ENCODE data around the gene CALML5. TPM values are rescaled to one million over a fixed set of nuclear protein-coding genes. Genes with fewer than 3 reads are reported as not detected.

CALML5 gene
- total RNA-seq, 1 experiment from 2014 or later, result not detected

GRCh38 chr10:5500910-5501309, 1.5 kb upstream of the CALML5 start:
- Histone ChIP-seq H3K9me2 (ENCODE audit: insufficient read depth) (no peaks in the 10 kb centered on the region), H4K20me1 (ENCODE audit: insufficient read depth) (no peaks in the 10 kb centered on the region), H3K9me3 (ENCODE audit: control insufficient read depth in 1 of 2, insufficient read depth in 1 of 2, low read depth in 1 of 2, low read length in 2 of 2) (no peaks in the 10 kb centered on the region), H3K79me2 (ENCODE audit: insufficient read depth, low read length) (no peaks in the 10 kb centered on the region), H3K36me3 (ENCODE audit: control insufficient read depth in 1 of 2, insufficient read depth in 2 of 2, low read length in 2 of 2) (no peaks in the 10 kb centered on the region), H3K4me1 (ENCODE audit: control insufficient read depth in 1 of 2, insufficient read depth in 2 of 2, low read length in 2 of 2) (peaks cover 0 to 3% of the 10 kb centered on the region in 2 experiments; a peak in 1 of 4 replicates), H2AFZ (ENCODE audit: low read depth, low read length, poor library complexity, severe bottlenecking) (no peak overlapping the region), H3K4me2 (ENCODE audit: low read length) (no peak overlapping the region), H3K27me3 (ENCODE audit: insufficient read depth, low read length) (peaks cover 32% of the 10 kb centered on the region; the same call in 1 of the 2 replicates), H3K9ac (ENCODE audit: low read length) (no peak overlapping the region), H3K4me3 (replicated peaks in 1 of 2; ENCODE audit: low read depth in 1 of 2, low read length in 2 of 2) (no peak overlapping the region), H3K27ac (ENCODE audit: low read depth, low read length) (no peak overlapping the region)
- ChIA-PET POLR2A (no interaction called here), CTCF (no interaction called here), RAD21 (ENCODE audit: low non-redundant PET in 1 of 2, low total read pairs in 2 of 2, uncharacterized antibody in 2 of 2, unreplicated experiment in 2 of 2) (no interaction called here)
- TF ChIP-seq CBX3 (IDR thresholded peaks at IDR 0.05; ENCODE audit: low read depth) (no peak), EZH2 (IDR thresholded peaks at IDR 0.05) (no peak), EZH2phosphoT487 (IDR thresholded peaks at IDR 0.05; ENCODE audit: borderline replicate concordance) (no peak), RAD21 (IDR thresholded peaks at IDR 0.05; ENCODE audit: low read depth) (no peak), ELF1 (IDR thresholded peaks at IDR 0.05; ENCODE audit: borderline replicate concordance, low read depth) (no peak)
- intact Hi-C loops (cut with micrococcal nuclease), result no loop called here
- ATAC-seq (no peak), DNase-seq (ENCODE audit: low read depth, low spot score) (no peak)
- no TSS peak for BruUV-seq (replicated peaks)

- intact Hi-C loops (cut with micrococcal nuclease), result no loop called here
- CTCF ChIA-PET, result no interaction called here
- TF ChIP-seq RAD21 (IDR thresholded peaks at IDR 0.05; ENCODE audit: low read depth) (no peak), FOSL1 (IDR thresholded peaks at IDR 0.05; ENCODE audit: low read depth) (no peak), ZNF274 (IDR thresholded peaks at IDR 0.05; ENCODE audit: low read depth, low read length) (no peak), EZH2phosphoT487 (IDR thresholded peaks at IDR 0.05; ENCODE audit: borderline replicate concordance) (no peak), EZH2 (IDR thresholded peaks at IDR 0.05) (no peak), YY1 (IDR thresholded peaks at IDR 0.05; ENCODE audit: extremely low read depth, insufficient replicate concordance, low read depth, low read length) (no peak), SIN3A (IDR thresholded peaks at IDR 0.05; ENCODE audit: low read depth) (no peak), SP1 (IDR thresholded peaks at IDR 0.05; ENCODE audit: low read depth) (no peak), CBX3 (IDR thresholded peaks at IDR 0.05; ENCODE audit: low read depth) (no peak), EGR1 (IDR thresholded peaks at IDR 0.05; ENCODE audit: low read depth) (no peak), SRF (IDR thresholded peaks at IDR 0.05; ENCODE audit: low read depth) (no peak), REST (IDR thresholded peaks at IDR 0.05; ENCODE audit: low read depth) (no peak)
- TF ChIP-seq, protein P1, sequence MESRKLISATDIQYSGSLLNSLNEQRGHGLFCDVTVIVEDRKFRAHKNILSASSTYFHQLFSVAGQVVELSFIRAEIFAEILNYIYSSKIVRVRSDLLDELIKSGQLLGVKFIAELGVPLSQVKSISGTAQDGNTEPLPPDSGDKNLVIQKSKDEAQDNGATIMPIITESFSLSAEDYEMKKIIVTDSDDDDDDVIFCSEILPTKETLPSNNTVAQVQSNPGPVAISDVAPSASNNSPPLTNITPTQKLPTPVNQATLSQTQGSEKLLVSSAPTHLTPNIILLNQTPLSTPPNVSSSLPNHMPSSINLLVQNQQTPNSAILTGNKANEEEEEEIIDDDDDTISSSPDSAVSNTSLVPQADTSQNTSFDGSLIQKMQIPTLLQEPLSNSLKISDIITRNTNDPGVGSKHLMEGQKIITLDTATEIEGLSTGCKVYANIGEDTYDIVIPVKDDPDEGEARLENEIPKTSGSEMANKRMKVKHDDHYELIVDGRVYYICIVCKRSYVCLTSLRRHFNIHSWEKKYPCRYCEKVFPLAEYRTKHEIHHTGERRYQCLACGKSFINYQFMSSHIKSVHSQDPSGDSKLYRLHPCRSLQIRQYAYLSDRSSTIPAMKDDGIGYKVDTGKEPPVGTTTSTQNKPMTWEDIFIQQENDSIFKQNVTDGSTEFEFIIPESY (IDR thresholded peaks at IDR 0.05; ENCODE audit: extremely low read depth, insufficient replicate concordance, low read length), result no peak
Measured at GRCh38 chr10:5500162-5500670, 846 bp upstream of the CALML5 start.

More at GRCh38 chr10:5500162-5500670, 846 bp upstream of the CALML5 start:
- ChIA-PET POLR2A (no interaction called here), RAD21 (ENCODE audit: low non-redundant PET in 1 of 2, low total read pairs in 2 of 2, uncharacterized antibody in 2 of 2, unreplicated experiment in 2 of 2) (no interaction called here)
- no peaks in the 10 kb centered on the region for H4K20me1 ChIP-seq (ENCODE audit: insufficient read depth)
- no peaks in the 10 kb centered on the region for H3K9me3 ChIP-seq (ENCODE audit: control insufficient read depth in 1 of 2, insufficient read depth in 1 of 2, low read depth in 1 of 2, low read length in 2 of 2)
- no peak overlapping the region for H3K4me3 ChIP-seq (replicated peaks in 1 of 2; ENCODE audit: low read depth in 1 of 2, low read length in 2 of 2)
- H3K4me1 ChIP-seq (ENCODE audit: control insufficient read depth in 1 of 2, insufficient read depth in 2 of 2, low read length in 2 of 2), result peaks cover 0 to 3% of the 10 kb centered on the region in 2 experiments; a peak in 1 of 4 replicates
- H3K79me2 ChIP-seq (ENCODE audit: insufficient read depth, low read length), result no peaks in the 10 kb centered on the region
- no peak overlapping the region for H3K9ac ChIP-seq (ENCODE audit: low read length)
- no peak for ATAC-seq
- no TSS peak for BruUV-seq (replicated peaks)
- no peaks in the 10 kb centered on the region for H3K36me3 ChIP-seq (ENCODE audit: control insufficient read depth in 1 of 2, insufficient read depth in 2 of 2, low read length in 2 of 2)
- DNase-seq (ENCODE audit: low read depth, low spot score), result no peak
- H3K27me3 ChIP-seq (ENCODE audit: insufficient read depth, low read length), result peaks cover 28% of the 10 kb centered on the region; the same call in 1 of the 2 replicates
- no peak overlapping the region for H3K27ac ChIP-seq (ENCODE audit: low read depth, low read length)
- no peak overlapping the region for H3K4me2 ChIP-seq (ENCODE audit: low read length)
- no peaks in the 10 kb centered on the region for H3K9me2 ChIP-seq (ENCODE audit: insufficient read depth)
- H2AFZ ChIP-seq (ENCODE audit: low read depth, low read length, poor library complexity, severe bottlenecking), result no peak overlapping the region

All from HCT116 (cell line).